Measurements from ENCODE around the gene HNRNPH3.

HNRNPH3 gene

GRCh38 chr10:68365611-68366010 is 33.7 kb downstream of the HNRNPH3 start:
- TF ChIP-seq CTCF (IDR thresholded peaks at IDR 0.05; ENCODE audit: borderline replicate concordance, insufficient read depth, low read depth, low read length), result no peak
- no peak overlapping the region for H3K4me3 ChIP-seq (ENCODE audit: low read depth, low read length)

GRCh38 chr10:68366600-68366999 is 34.7 kb downstream of the HNRNPH3 start:
- no peak for TF ChIP-seq CTCF (IDR thresholded peaks at IDR 0.05; ENCODE audit: borderline replicate concordance, insufficient read depth, low read depth, low read length)
- H3K4me3 ChIP-seq (ENCODE audit: low read depth, low read length), result no peak overlapping the region

- no peak for TF ChIP-seq CTCF (IDR thresholded peaks at IDR 0.05; ENCODE audit: borderline replicate concordance, insufficient read depth, low read depth, low read length)
- H3K4me3 ChIP-seq (ENCODE audit: low read depth, low read length), result no peak overlapping the region
These were observed 35.3 kb downstream of the HNRNPH3 start for GRCh38 chr10:68367121-68367520.

- H3K4me3 ChIP-seq (ENCODE audit: low read depth, low read length), result no peak overlapping the region
- TF ChIP-seq CTCF (IDR thresholded peaks at IDR 0.05; ENCODE audit: borderline replicate concordance, insufficient read depth, low read depth, low read length), result no peak
These were observed 39.7 kb downstream of the HNRNPH3 start for GRCh38 chr10:68371604-68372003.

GRCh38 chr10:68385740-68386139 is 53.9 kb downstream of the HNRNPH3 start:
- H3K4me3 ChIP-seq (ENCODE audit: low read depth, low read length), result no peak overlapping the region
- no peak for TF ChIP-seq CTCF (IDR thresholded peaks at IDR 0.05; ENCODE audit: borderline replicate concordance, insufficient read depth, low read depth, low read length)

Data from GM12875 (cell line).